Gastrocnemius medialis (tissue), 4 donors: ENCODE data around the gene ARHGAP26.

Experiments
- CTCF ChIP-seq, 5 experiments: fragments of 450-650 bp in 3 of 5; fragments of 200-600 bp in 2 of 5; sonication (generic) in 2 of 5; IDR thresholded peaks in 4 of 5; conservative IDR thresholded peaks in 1 of 5; 1 replicate in 4 of 5; 2 replicates in 1 of 5; pipeline ENCODE4 v1.5.1; 2016 to 2019; ENCODE audit warnings: antibody characterized with exemption in 5 of 5, mild to moderate bottlenecking in 3 of 5, moderate library complexity in 3 of 5
- POLR2A ChIP-seq, 2 donors: fragments of 450-650 bp; IDR thresholded peaks; one replicate each; pipeline ENCODE4 v1.6.1; 2017; ENCODE audit warnings: antibody characterized with exemption in 2 of 2, mild to moderate bottlenecking in 2 of 2, moderate library complexity in 2 of 2

GRCh38 chr5:143055596-143056338 is 285.6 kb downstream of the ARHGAP26 start:
- no peak for TF ChIP-seq CTCF (IDR thresholded peaks at IDR 0.05 in 4 of 5, conservative IDR thresholded peaks at IDR 0.05 in 1 of 5)
- TF ChIP-seq POLR2A (IDR thresholded peaks at IDR 0.05) = no peak
